Stimulated activated CD4-positive, alpha-beta T cell treated with anti-CD3 and anti-CD28 coated beads, Interleukin-12 subunit alpha, Interleukin-12 subunit beta, amount 100 ng/mL, for 48 hours (primary cell): ENCODE measurements around the gene COMMD4.
"Not testable (repeated sequence)": the region's sequence is repeated elsewhere in the genome, so short reads cannot be mapped to it uniquely, and the experiment has no call there.

Experiments used
- DNase-seq, 3 donors: peaks; one replicate each; pipeline ENCODE4 v3.0.0-alpha.2; 2020; ENCODE audit warnings: low read depth in 2 of 3, low spot score in 1 of 3

The COMMD4 gene

GRCh38 chr15:75371486-75371885, 35.6 kb downstream of the COMMD4 start:
- no peak for DNase-seq

GRCh38 chr15:75371901-75372688, 36.2 kb downstream of the COMMD4 start:
- DNase-seq: no peak

GRCh38 chr15:75380773-75381172, 44.9 kb downstream of the COMMD4 start:
- no peak for DNase-seq

- not testable (repeated sequence) for DNase-seq
Observed at GRCh38 chr15:75383986-75384385, 48.1 kb downstream of the COMMD4 start.
